ENCODE results near the gene NACC2.

NACC2 gene

DNA sequence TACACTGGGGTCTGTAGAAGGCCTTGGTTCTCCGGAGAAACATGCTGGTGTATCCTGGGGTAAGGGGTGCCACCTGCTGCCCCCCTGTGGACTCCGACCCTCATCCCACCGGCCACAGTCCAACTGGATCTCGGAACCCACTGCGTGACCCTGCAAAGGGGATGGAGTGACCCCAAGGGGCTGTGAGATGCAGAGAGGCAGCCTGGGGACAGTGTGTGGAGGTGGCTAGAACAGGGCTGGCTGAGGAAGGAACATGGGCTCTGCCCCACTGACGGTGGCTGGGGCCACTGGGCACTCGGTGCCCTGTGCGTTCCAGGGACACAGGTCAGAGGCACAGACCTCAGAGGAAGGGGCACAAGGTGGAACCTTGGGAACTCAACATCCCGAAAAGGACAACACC is 2.3 kb downstream of the NACC2 start:
- ATAC-seq: no peak

DNA sequence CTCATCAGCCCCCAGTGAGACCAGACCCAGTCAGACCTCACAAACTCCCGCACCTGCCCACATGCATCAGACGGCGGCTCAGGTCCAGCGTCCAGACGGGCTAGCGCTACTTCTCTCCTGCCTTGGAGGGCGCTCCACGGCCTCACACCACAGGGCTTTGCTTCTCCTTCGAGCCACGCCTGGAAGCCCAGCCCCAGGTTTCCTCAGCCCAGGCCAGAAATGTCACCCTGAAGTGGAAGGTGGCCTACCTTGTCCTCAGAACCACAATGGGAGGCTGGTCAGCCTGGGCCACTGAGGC is 2.8 kb downstream of the NACC2 start:
- no peak for ATAC-seq

DNA sequence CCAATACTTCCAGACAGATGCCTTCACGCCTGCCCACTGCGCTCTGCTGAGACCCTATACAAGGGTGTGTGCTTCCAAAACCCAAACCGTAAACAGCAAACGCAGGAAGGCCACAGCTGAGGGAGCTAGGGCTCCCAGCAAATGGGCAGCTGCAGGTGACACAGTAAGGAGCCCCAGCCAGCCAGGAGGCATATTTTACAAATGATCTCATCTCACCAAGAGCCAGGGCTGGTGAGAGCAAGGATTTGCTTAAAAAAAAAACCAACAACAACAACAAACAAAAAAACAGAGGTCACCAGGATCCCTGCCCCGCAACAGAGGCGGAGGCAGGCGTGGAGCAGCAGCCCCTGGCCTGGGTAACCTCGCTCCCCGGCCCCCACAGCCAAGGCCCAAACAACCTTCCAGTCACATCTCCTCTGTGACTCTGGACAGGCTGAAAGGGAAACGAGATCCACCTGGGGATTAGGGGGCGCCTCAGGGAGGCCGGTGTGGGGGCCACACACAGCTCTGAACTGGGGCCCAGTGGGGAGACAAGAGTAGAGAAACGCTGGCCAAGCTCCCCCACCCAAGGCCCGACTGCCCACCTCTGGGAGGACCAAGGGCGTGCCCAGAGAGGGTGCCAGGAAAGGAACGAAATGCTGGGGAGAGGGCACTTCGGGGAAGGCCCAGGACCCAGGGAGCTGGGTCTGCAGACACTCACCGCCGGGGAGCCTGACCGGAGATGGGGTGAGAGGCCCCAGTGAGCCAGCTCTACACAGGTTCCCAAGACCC is 3.3 kb downstream of the NACC2 start:
- ATAC-seq: no peak

DNA sequence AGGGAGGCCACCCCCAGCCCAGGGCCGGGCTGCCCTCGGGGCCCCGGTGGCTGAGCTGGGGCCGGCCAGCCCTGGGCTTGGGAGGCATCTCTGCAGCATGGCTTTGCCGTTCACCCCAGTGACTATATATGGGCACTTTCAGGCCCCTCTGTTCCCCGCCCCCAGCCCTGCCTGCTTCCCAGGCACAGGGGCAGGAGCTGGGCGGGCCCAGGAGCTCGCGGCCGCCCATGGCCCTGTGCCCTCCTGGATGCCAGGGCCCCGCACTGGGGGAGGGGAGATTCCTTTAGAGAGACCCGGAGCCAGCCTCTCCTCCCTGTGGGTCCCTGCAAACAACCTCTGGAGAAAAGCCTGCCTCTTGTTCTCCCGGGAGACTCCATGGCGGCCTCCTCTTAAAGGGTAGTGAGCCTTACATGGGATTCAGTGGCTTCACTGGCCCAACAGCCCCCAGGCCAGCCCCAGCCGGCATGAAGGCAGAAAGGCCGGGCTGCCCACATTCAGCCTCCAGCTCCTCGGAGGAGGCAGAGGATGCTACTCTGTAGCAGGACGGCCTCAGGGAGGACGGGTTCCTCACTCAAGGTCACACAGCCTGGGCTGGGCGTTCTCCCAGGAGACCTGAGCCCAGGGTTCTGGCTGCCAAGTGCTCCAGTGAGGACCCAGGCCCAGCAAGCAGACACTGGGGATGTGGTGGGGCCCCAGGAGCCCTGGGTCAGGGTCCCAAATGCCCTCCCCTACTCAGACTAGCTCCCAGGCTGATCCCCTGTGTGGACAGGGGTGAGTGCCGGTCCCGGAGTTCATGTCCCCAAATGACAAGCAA is 4.1 kb downstream of the NACC2 start:
- ATAC-seq: no peak

DNA sequence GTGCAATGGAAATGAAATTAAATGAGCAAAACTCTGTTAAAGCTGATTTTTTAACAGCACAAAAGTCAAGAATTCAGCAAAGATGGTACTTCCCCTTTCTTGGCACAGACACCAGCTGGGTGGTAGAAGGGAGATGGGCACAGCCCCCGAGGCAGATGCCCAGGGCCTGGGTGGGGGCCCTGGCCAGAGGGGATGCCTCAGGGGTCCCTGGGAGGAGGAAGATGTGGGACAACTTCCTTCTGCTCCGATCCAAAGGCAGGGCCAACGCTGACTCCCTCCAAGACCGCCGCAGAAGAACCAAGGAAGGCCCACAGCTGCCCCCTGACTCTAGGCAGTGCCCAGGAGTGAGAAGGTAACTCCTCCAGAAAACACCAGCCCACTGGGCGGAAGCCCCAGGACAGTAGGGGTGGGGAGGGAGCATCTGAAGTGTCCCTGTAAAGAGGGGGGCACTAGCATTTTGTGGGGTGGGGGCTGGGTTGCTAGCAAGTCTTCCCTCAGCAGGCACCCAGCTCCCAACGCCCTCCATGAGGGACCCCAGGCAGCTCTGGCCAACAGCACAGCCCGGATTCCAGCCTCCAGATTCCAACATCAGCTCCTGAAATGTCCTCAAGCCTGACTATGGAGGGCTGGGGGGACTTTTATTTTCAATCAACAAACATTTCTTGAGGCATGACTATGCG is 4.9 kb downstream of the NACC2 start:
- no peak for ATAC-seq

DNA sequence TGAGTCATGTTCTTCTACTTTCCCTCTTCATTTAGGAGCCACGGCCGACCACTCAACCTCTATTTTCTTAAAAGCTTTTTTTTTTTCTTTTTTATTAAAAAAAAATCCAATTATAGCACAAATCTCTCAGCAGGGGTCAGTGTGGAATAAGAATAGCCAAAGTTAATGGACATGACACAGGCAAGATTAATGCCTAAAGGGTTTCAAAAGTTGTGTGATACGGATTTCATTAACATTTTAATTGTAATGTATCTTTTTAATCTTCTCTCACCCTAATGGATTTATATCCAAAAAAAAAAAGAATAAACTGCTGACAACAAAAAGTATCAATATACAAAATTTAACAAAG is 5.4 kb downstream of the NACC2 start:
- no peak for ATAC-seq

DNA sequence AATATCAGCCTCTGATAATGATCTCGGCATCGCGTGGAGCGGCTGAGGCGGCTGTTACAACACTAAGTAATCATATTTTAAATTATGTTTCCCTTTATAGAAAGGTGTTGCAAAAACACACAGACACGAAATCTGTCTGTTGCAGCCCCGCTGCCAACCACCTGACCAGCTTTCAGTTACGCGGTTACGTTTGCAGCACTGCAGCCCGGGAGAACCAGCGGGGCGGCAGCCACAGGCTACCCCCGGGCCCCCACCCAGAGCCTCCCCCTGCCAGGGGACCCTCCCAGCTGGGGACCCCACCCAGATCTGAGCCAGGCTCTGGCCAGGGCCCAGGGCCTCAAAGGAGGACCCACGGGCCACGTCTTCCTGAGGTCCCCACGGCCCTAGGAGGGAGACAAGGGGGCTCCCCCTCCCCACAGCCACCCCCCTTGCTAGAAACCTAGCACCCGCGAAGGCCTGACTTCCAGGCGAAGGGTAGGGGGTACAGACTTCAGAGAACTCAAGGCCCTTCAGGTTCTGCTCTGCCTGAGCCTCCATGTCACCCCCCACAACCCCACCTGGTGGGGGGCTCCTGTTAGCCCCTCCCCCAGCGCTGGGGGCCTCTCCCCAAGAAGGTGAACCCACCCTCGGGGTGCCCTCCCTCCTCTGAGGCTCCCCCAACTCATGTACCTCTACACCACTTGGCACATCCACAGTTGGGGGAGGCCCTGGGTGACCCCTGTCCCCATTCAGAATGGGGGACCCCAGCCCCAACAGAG is 6.0 kb downstream of the NACC2 start:
- ATAC-seq: no peak

DNA sequence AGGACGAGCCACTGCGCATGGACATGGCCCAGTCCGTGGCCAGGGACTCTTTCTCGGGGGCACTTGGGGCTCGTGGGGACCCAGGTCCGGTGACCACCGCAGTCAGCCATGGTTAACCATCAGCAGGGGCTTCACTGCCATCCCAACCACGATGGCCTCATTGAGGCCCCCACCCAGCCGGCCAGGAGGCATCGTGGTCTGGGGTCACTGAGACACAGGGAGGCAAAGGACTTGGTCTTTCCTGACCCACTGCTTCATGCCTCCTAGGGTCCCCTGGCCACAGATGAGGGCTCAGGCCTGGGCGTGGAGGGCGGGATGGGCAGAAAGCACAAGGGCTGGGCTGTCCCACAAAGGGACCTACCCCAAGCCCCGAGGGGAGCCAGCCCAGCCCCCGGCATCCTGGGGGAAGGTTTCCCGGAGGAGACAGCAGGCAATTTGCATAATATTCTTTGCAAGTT is 6.6 kb downstream of the NACC2 start:
- ATAC-seq: no peak

DNA sequence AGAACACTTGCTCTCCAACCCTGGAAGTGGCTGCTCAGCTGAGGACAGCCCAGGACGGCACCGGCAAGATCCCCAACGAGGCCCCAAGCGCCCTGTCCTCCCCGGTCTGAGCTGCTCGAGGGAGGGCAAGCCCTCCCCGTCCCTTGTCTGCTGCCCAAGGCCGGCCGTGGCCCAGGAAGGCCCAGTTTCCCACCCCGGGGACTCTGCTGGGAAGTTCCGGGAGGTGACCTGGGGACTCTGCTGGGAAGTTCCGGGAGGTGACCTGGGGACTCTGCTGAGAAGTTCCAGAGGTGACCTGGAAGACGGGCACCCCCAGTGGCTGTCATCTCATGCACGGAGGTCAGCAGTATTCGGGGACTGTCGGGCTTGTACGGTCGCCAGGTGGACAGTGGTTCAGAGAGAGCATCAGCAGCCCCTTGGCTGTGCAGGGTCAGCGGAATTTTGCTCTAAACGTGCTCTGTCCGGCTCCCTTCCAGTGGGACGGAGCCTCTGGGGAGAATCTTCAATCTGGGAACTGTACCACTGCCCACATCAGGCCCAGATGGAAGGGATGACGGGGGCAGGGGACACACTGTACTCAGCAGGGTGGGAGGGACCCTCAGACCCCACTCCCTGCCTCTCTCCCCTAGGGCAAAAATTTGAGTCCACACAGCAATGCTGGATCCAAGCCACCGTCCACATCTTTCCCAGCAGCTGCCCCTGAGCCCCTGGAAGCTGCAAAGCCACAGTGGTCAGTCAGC is 7.2 kb downstream of the NACC2 start:
- no peak for ATAC-seq

DNA sequence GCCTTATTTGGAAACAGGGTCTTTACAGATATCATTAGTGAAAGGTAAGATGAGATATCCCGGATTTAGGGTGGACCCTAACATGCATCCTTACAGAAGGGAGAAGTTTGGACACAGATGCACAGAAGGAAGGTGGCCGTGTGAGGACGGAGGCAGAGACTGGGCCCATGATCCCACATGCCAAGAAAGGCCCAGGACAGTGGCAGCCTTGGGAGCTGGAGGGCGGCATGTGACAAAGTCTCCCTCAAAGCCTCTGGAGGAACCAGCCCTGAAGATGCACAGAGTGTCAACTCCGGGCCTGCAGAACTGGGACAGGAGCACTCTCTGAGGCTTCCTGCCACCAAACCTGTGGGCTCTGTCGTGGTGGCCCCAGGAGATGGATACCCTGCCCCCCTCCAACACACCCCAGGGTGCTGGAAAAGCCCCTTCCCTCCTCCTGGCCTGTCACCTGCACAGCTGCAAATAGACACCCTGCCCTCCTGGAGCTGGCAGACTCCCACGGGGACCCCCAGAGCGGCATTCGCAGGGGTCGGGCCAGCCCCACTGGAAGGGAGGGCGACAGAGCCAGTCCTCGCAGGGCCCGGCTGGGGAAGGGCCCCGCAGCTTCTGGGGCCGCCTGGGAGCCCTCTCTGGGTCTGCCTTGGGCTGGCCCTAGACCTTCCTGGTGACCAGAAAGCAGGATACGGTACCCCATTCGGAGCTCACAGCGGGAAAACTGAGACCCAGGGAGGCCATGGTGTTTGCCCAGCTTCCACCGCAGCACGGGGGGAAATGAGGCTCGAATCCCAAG is 7.9 kb downstream of the NACC2 start:
- ATAC-seq: no peak

DNA sequence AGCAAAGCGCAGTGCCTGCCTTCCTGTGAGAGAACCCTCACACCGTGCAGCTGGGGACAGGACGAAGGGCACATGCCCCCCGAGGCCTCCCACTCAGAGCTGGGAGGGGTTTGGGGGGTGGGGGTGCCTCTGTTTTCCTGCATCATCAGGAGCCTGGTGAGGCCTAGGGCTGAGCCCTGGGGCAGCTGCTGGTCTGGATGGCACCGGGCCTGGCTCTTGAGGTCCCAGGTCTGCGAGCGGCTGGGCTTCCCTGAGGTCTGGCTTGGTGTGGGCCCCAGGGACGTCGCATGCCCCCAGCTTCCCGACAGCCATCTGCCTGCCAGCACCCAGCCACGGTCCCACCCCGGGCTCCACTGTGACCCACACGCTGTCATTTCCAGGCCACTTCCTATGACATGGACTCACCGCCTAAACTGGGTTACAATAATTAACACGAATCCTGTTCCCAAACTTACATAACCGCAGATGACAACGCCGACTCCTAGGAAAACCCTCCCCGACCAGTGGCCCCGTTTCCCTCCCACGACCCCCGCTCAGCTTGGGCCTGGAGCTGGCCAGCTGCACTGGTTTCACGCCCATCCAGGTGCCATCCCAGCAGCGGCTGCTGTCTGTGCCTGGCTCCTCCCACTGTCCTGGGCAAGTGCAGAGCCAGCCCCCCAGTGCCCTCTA is 8.7 kb downstream of the NACC2 start:
- ATAC-seq: no peak

DNA sequence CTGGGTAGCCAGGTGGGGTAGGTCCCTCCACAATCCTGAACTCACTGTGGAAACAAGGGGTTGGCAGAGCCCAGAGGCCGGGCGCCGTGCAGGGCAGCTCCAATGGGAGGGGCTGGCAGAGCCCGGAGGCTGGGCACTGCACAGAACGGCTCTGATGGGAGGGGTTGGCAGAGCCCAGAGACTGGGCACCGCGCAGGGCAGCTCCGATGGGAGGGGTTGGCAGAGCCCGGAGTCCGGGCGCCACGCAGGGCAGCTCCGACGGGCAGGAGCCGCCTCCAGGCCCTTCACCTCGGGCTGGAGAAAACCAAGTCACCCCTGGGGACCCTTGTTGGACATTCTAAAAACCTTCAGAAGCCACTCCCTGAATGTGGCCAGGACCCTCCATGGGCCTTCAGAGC is 9.3 kb downstream of the NACC2 start:
- no peak for ATAC-seq

DNA sequence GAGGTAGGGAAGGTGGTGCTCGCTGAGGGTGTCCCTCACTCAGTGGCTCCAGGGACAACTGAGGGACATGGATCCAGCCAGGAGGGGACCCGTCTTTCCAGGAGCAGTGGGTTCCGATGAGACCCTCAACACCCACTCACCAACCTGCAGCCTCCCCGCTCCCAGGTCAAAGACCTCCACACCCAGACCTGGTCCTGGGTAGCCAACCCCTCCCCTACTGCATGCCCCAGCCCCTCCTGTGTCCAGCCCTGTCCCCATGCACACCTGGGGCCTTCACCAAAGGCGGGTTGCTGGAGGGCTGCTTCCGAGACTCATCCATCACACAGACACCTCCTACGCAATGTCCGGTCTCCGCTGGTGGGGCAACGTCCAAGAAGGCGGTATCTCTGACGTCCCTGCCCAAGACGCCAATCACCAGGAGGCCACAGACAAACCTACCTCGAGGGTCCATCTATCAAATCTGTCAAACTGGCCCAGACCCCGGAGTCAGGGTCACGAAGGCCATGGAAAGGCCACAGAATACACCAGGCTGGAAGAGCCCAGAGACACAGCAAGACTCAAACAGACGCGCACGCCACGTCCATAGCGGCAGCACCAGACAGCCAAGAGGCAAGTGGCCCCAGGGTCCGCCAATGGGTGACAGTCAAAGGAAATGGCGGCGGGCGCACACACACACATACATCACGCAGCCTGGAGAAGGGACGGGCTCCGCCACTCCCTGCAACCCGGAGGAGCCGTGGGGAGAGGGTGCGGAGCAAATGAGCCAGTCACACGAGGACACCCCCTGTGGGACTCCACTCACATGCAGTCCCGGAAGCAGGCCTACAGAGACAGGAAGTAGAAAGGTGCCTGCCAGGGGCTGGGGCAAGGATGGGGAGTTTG is 10.8 kb downstream of the NACC2 start:
- no peak for ATAC-seq

DNA sequence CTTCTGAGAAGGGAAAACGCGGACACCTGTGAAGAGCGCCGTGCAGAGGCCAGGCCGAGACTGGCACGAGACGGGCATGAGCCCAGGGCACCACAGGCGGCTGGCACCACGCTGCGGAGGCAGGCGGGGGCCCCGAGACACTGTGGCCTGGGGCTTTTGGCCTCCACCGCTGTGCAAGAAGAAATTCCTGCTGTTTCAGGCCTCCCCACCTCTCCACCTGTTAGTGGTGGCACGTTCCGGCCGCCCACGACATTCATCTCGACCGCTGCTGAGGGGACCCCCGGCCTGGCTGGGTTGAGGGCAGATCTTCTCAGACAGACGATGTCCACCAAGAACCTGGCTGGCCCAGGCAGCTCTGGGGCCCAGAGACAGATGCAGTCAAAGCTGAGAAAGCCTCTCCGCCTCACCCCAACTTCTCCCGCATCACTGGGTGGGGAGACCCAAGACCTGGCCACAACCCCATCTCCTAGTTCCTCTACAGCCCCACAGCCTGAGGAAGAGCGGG is 11.5 kb downstream of the NACC2 start:
- no peak for ATAC-seq

DNA sequence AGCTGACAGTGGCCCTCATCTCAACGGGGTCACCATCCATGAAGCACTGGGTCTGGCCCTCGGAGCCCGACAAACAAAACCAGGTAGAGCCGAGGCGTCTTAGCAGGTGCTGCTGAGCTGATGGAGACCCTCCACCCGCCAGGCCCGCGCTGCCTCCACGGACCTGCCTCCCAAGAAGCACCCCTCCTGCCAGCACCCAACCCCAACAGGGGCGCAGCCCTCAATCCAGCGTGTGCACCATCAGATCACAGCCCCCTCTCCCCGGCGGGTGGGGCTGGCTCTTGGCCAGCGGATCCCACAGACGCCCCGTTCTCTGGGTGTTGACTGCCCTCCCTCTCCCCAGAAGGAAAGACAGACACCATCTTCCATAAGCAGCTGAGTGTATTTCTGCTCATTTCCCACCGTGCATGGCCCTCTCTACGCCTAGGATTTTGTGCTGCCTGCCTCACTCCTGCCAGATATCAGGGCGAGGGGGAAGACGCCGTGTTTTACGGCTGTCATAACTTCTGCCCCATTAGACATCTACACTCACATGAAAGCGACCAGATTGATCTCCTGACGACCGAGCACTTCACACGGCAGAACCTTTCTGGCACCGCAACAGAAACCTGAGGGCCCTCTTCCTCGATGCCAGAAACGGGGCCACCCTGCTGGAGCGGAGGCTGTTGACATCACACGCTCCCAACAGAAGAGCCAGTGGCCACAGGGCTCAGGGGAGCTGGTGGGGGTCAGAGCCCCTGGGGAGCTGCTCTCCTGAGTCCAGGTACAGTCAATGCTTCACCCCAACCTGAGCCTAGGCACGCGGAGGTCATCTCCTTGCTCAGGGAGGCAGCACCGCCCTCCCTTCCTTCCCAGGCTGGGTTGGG is 12.4 kb downstream of the NACC2 start:
- ATAC-seq: no peak

DNA sequence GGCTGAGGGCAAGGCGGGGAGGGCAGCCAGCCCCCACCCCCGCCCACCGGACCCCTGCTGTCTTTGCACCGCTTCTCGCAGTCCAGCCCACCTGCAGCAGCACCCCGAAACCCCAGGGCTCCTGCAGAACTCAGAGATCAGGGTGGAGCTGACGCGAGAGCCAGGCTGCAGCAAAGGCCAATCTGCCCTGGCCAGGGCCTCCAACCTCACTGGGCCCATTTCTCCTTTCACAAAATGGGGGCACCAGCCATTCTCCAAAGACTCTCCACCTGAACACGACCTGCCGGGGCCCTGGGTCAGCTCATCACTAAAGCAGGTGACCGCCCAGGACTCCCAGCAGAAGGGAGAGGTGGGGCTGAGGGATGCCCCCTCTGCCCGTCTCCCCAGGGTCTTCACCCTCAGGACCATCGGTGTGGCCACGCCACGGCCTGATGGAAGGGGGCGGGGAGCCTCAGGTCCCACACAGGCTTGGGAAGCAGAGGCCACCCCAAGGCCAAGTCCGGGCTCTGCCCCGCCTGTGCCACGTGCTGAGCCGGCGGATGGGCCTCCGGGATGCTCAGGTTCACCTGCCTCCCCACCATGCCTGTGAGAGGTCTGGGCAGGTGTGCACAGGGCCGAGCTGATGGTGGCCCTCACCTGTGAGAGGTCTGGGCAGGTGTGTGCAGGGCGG is 13.1 kb downstream of the NACC2 start:
- ATAC-seq: no peak

DNA sequence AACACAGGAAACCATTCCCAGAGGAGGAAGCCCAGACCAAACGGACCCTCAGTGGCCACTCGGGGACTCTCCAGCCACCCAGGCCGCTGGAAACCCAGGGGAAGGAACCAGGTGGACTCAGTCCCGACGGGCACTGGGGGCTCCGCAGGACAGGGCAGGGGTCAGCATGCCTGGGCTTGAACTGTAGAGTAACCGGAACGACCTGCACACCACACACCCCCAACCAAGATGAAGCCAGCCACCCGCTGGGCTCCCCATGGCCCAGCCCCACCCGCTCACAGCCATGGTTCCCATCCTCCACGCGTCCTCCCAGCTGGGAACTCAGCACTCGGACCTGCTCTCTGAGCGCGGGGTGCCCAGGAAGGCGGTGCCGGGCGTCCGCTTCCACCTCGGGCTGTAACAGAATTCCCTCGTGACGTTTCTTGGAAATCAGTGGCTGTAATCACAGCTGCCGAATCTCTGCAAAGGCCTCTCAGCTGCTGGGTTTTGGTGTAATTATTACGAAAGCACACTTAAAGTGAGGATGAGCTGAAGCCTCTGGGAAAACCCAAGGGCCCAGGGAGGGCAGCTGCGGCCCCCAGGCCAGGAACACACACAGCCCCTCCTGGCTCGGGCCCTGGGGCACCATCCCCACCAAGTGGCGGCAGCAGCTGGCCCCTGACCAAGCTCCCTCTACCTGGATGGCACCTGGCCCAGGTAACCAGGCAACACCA is 13.8 kb downstream of the NACC2 start:
- ATAC-seq: no peak
